AG09319 (cell line): ENCODE data around the gene ZNF710.

Experiments
- DNase-seq: peaks from one replicate; pipeline ENCODE4 v3.0.0-alpha.2; 2010; ENCODE audit warnings: low read depth; ENCODE audit errors: extremely low read depth
- CTCF ChIP-seq: IDR thresholded peaks from 2 replicates; pipeline ENCODE4 v1.5.1; 2011; ENCODE audit warnings: low read depth, mild to moderate bottlenecking, inconsistent platforms, low read length, moderate library complexity

ZNF710 gene

GRCh38 chr15:90126596-90127435 lies 125.7 kb downstream of the ZNF710 start:
- TF ChIP-seq CTCF, result no peak
- no peak for DNase-seq

DNA sequence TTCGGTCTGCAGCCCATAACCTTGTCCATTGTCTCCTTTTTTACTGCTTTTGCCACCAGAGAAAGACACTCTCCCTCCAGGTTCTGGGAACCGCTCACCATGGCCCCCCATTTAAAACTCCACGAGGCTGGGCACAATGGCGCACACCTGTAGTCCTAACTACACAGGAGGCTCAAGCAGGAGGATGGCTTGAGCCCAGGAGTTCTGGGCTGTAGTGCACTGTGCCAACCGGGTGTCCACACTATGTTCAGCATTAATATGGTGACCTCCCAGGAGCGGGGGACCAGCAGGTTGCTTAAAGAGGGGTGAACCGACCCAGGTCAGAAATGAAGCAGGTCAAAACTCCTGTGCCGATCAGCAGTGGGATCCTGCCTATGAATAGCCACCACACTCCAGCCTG lies 129.2 kb downstream of the ZNF710 start:
- no peak for DNase-seq

More for the DNA sequence above, 129.2 kb downstream of the ZNF710 start:
- TF ChIP-seq CTCF, result no peak
